ENCODE measurements around the gene MFSD1.

DNA sequence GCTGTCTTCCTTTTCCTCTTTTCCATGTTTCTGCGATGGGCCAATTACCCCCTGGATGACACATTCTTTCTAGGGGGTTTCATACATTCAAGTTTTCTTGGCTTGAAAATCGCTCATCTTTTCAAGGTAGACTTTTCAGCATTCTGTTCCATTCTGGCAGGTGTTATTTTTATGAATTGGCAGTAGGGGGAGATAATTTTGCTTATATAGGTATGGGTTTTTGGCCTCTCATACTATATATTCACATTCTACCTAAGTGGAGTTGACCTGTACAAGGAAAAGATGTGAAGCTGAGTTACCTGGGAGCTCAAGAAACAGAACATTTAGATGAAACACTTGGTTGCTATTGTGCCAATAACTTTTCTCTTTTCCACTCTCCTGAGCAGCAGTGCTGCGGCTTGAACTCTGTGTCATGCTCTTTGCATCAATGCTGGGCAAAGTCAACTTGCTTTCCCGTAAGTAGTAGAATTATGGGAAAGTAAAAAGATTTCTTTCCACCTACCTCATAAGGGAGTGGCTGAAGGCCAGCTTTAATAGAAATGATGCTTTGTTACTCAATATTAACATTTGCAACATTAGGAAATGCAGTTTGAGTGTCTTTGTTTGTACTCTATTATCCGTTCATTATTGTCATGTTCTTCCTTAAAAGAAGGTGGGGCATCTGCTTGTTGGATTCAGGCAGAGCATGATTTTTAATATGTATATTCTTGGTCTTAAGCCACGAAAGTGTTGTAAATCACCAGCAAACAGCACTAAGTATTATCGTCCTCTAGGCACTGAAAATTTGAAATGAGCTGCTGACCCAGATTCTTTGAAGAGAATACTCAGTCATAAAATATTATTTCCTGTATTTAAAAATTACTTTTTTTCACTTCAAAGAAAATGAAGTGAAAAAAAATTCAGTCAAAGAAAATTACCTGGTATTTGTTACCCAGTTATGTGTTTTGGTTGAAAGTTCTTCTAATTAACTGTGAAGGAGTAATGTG, 27.7 kb upstream of the MFSD1 start:
- TF ChIP-seq, protein P1, sequence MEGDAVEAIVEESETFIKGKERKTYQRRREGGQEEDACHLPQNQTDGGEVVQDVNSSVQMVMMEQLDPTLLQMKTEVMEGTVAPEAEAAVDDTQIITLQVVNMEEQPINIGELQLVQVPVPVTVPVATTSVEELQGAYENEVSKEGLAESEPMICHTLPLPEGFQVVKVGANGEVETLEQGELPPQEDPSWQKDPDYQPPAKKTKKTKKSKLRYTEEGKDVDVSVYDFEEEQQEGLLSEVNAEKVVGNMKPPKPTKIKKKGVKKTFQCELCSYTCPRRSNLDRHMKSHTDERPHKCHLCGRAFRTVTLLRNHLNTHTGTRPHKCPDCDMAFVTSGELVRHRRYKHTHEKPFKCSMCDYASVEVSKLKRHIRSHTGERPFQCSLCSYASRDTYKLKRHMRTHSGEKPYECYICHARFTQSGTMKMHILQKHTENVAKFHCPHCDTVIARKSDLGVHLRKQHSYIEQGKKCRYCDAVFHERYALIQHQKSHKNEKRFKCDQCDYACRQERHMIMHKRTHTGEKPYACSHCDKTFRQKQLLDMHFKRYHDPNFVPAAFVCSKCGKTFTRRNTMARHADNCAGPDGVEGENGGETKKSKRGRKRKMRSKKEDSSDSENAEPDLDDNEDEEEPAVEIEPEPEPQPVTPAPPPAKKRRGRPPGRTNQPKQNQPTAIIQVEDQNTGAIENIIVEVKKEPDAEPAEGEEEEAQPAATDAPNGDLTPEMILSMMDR (IDR thresholded peaks at IDR 0.05; ENCODE audit: low read depth, low read length), result 0 out of 2 replicates have a peak, but pooled peaks have one; percentile 11
- TF ChIP-seq EZH2phosphoT487 (IDR thresholded peaks at IDR 0.05; ENCODE audit: low read depth), result no peak
